HFF-Myc (cell line): ENCODE results near the gene CDH18.

ENCODE experiments used
- DNase-seq: peaks from one replicate; pipeline ENCODE4 v3.0.0-alpha.2; 2011; ENCODE audit warnings: low read depth; ENCODE audit errors: extremely low read depth
- H3K4me3 ChIP-seq: replicated peaks from 2 replicates; pipeline ENCODE4 v1.5.1; 2011; ENCODE audit warnings: low read depth, mild to moderate bottlenecking, control low read depth, low read length
- CTCF ChIP-seq: IDR thresholded peaks from 2 replicates; pipeline ENCODE4 v1.5.1; 2012; ENCODE audit warnings: mild to moderate bottlenecking, low read depth, low read length, control low read depth; ENCODE audit errors: missing control alignments

The CDH18 gene

DNA sequence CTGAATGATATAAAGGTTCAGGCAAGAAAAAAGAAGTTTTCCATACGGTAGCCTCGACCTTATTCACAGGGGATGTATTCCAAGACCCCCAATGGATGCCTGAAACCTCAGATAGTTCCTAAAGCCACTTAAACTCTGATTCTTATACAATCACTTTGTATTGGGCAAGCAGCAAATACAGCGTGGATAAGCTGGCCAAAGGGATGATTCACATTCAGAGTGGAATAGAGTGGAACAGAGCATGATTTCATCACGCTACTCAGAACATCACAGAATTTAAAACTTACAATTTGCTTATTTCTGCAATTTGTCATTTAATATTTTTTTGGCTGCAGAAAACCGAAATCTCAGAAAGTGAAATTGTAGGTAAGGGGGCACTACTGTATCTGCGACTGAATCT lies 40.5 kb upstream of the CDH18 start:
- no peak for DNase-seq
- no peak for TF ChIP-seq CTCF
- H3K4me3 ChIP-seq, result no peak overlapping the region

DNA sequence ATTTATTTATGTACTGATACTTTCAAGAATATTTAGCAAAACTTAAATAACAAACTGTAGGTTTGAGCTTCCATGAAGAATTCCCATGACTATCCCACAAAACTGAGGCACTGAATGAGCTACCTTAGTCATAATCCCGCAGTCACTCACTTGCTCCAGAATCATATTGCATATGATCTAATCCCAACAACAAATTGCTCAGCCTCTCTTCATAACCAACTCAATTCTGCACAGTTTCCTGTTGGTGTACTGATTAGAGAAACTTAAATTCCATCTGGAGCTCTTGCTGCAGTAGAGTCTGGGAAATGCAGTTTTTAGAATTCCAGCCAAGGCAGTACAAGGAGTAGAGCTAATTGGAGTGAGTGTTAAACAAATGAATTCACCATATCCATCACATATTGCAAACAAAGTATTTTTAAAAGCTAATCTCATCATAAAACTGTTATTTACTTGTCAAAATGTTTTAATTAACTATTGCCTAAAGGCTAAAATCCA lies 35.7 kb upstream of the CDH18 start:
- H3K4me3 ChIP-seq, result no peak overlapping the region
- no peak for DNase-seq
- no peak for TF ChIP-seq CTCF

DNA sequence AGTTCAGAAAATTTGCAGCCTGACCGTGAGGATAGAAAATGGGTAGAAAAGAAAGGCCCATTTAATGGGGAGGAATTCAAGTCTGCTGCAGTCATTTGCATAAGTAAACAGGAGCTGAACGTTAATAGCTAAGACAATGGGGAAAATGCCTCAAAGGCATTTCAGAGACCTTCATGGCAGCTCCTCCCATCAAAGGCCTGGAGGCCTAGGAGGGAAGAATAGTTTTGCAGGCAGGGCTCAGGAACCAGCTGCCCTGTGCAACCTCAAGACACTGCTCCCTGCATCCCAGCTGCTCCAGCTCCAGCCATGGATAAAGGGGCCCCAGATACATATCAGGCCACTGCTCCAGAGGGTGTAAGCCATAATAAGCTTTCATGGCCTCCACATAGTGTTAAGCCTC lies 32.2 kb upstream of the CDH18 start:
- DNase-seq, result no peak
- no peak overlapping the region for H3K4me3 ChIP-seq
- no peak for TF ChIP-seq CTCF

DNA sequence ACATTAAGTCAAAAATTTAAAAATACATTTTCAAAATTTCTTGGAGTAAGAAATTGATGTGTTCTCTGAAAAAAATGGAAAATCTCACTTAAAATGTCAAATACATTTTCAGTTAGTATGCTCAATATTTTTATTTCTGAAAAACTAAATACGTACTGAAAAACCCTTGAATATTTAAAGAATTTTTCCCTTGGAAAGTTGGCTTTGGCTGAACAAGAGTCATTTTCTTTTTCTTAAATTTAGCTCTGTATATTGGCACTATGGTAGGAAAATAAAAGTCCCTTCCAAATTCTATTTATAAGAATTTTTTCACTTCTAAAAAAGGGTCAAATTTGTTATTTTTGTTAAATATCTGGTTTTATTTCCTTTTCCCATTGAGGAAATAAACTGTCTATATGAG lies 29.0 kb upstream of the CDH18 start:
- no peak for DNase-seq
- no peak for TF ChIP-seq CTCF
- H3K4me3 ChIP-seq, result no peak overlapping the region

DNA sequence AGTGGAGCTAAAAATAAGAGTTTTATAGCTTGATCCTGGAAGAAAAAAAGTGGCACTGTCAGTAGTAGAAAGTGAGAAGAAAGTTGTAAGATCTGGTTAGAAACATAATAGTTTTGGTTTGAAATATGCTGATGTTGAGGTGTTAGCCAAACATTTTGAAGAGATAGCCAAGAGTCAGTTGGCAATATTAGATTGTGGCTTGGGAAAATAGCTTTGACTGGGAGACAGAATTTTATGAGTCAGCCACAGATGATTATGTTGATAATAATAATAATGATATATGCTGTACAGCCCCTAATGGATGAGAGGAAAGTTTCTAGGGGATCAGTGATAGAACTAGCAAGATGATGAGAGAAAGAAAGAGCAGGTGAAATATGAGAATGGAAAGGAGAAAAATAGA lies 12.4 kb upstream of the CDH18 start:
- H3K4me3 ChIP-seq, result no peak overlapping the region
- no peak for TF ChIP-seq CTCF
- DNase-seq, result no peak

DNA sequence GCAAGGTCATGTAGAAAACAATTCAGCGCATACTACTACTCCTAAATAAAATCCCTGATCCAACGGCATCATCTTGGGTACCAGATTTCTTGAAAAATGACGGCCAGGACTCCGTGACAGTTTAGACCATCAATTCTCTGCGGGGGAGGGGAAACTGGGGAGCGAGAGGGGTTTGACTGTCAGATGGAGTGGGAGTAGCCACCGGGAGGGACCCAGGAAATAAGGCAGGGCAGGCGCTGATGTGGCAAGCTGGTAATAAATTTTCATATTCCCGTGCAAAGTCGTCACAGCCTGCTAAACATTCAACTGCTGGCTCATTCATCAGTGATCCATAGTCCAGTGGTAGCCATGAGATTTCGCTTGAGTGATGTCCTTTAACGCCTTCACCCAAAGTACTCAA lies 457 bp upstream of the CDH18 start:
- TF ChIP-seq CTCF, result no peak
- no peak overlapping the region for H3K4me3 ChIP-seq
- DNase-seq, result no peak

DNA sequence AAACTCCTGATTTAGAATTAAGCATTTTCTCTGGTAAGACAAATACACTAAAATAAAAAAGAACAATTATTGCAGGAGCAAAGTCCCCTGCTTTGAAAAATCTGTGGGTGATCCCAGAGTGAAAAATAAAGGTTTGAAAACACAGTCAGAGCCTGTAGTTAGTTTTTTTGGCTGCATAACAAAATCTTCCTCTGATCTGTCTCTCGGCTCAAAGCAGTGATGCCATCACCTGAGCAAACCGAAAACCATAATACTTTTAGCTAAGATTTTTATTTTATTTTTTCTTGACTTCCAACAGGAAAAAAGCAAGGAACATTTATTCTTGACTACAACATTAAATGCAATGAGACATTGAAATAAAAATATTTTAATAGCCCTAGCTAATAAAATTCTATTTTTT lies 1.2 kb downstream of the CDH18 start:
- no peak for DNase-seq
- H3K4me3 ChIP-seq, result no peak overlapping the region
- TF ChIP-seq CTCF, result no peak
